ENCODE data around the gene MYO3A.
"Not testable (repeated sequence)": the region's sequence is repeated elsewhere in the genome, so short reads cannot be mapped to it uniquely, and the experiment has no call there.

The MYO3A gene

GRCh38 chr10:26052326-26052725, 118.3 kb downstream of the MYO3A start:
- in situ Hi-C loops (cut with MboI; ENCODE audit: low pct_unique_long_range_greater_than_20kb, low sequenced_read_pairs, unreplicated experiment): no loop called here
- TF ChIP-seq, protein P1, sequence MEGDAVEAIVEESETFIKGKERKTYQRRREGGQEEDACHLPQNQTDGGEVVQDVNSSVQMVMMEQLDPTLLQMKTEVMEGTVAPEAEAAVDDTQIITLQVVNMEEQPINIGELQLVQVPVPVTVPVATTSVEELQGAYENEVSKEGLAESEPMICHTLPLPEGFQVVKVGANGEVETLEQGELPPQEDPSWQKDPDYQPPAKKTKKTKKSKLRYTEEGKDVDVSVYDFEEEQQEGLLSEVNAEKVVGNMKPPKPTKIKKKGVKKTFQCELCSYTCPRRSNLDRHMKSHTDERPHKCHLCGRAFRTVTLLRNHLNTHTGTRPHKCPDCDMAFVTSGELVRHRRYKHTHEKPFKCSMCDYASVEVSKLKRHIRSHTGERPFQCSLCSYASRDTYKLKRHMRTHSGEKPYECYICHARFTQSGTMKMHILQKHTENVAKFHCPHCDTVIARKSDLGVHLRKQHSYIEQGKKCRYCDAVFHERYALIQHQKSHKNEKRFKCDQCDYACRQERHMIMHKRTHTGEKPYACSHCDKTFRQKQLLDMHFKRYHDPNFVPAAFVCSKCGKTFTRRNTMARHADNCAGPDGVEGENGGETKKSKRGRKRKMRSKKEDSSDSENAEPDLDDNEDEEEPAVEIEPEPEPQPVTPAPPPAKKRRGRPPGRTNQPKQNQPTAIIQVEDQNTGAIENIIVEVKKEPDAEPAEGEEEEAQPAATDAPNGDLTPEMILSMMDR (IDR thresholded peaks at IDR 0.05; ENCODE audit: extremely low read depth, insufficient read depth, missing control alignments): no peak
- no peak for DNase-seq (ENCODE audit: low spot score)

GRCh38 chr10:26057466-26057865, 123.4 kb downstream of the MYO3A start:
- in situ Hi-C loops (cut with MboI; ENCODE audit: low pct_unique_long_range_greater_than_20kb, low sequenced_read_pairs, unreplicated experiment): no loop called here
- TF ChIP-seq, protein P1 (IDR thresholded peaks at IDR 0.05; ENCODE audit: extremely low read depth, insufficient read depth, missing control alignments): no peak
- no peak for DNase-seq (ENCODE audit: low spot score)

GRCh38 chr10:26064106-26064505, 130.1 kb downstream of the MYO3A start:
- DNase-seq (ENCODE audit: low spot score): no peak
- in situ Hi-C loops (cut with MboI; ENCODE audit: low pct_unique_long_range_greater_than_20kb, low sequenced_read_pairs, unreplicated experiment): no loop called here
- TF ChIP-seq, protein P1 (IDR thresholded peaks at IDR 0.05; ENCODE audit: extremely low read depth, insufficient read depth, missing control alignments): no peak

DNA sequence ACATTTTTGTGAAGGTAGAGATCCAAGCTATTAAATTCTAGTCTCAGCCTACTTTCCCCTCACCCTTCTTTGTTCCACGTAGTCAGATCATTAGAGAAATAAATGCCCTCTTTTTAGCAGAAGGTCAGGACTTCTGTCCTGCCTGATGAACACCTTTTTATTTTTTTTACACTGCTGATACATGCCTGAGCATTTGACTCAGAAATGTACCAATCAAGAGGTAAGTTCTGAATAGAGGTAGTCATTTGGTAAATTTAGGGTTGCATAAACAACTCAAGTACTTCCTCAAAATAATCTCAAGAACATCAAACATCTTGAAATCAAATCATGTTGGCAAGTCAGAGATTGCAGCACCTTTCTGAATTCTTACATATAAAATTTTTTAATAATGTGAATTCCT, 133.7 kb downstream of the MYO3A start:
- no peak for DNase-seq (ENCODE audit: low spot score)
- TF ChIP-seq, protein P1 (IDR thresholded peaks at IDR 0.05; ENCODE audit: extremely low read depth, insufficient read depth, missing control alignments): no peak
- in situ Hi-C loops (cut with MboI; ENCODE audit: low pct_unique_long_range_greater_than_20kb, low sequenced_read_pairs, unreplicated experiment): no loop called here

DNA sequence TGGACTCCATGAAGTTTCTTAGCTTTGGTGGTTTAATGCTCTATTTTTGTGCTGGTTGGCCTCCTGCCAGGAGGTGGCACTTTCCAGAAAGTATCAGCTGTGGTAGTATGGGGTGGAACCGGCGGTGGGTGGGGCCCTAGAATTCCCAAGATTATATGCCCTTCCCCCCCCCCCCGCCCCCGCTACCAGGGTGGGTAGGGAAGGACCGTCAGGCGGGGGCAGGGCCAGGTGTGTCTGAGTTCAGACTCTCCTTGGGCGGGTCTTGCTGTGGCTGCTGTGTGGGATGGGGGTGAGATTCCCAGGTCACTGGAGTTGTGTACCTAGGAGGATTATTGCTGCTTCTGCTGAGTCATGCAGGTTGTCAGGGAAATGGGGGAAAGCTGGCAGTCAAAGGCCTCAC, 146.9 kb downstream of the MYO3A start:
- DNase-seq (ENCODE audit: low spot score); in situ Hi-C loops (cut with MboI; ENCODE audit: low pct_unique_long_range_greater_than_20kb, low sequenced_read_pairs, unreplicated experiment): not testable (repeated sequence)

- DNase-seq (ENCODE audit: low spot score): no peak
- TF ChIP-seq, protein P1 (IDR thresholded peaks at IDR 0.05; ENCODE audit: extremely low read depth, insufficient read depth, missing control alignments): no peak
Observed at GRCh38 chr10:26081459-26081858, 147.4 kb downstream of the MYO3A start.

GRCh38 chr10:26085549-26085948, 151.5 kb downstream of the MYO3A start:
- TF ChIP-seq, protein P1 (IDR thresholded peaks at IDR 0.05; ENCODE audit: extremely low read depth, insufficient read depth, missing control alignments): no peak
- no peak for DNase-seq (ENCODE audit: low spot score)
- in situ Hi-C loops (cut with MboI; ENCODE audit: low pct_unique_long_range_greater_than_20kb, low sequenced_read_pairs, unreplicated experiment): no loop called here

More at GRCh38 chr10:26081459-26081858, 147.4 kb downstream of the MYO3A start:
- in situ Hi-C loops (cut with MboI; ENCODE audit: low pct_unique_long_range_greater_than_20kb, low sequenced_read_pairs, unreplicated experiment): no loop called here
